Islet of Langerhans (tissue), 1 donor: ENCODE measurements around the gene CDHR2.

ENCODE experiments used
- FAIRE-seq: peaks from one replicate; lab custom pipeline; 2011; peaks lifted over from hg19 to GRCh38; lab: Jason Lieb, UNC

Gene CDHR2

DNA sequence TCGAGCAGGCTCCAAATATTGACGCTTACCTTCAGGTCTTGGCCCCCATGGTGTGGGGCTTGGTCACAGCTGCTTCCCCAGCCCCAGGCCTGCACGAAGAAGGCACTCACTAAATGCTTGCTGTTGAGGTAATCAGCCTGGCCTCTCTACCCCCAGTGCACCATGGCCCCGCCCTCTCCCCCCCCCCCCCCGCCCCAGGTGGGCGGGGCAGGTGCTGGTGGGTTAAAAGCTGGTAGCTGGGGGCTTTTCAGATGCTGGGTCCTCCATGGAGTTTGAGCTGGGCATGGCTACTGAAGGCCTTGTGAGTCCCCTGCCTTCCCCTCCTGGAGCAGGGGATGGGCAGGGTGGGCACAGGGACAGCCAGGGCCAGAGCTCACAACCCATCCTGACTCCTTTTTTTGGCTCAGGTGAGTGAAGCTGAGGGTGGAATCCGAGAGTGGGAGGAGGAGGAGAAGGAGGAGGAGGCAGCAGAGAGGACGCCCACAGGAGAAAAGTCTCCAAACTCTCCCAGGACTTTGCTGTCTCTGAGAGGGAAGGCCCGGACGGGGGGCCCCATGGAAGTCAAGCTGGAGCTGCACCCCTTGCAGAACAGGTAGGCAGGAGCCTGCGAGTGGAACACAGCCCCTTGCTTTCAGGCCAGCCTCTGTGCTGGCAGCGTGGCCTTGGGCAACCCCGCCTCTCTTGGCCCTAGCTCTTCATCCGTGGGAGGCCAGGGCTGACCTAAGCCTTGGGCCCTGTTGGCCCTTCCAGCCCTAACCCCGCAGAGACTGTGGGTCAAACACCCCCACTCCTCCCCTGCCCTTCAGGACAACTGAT, 93.7 kb downstream of the CDHR2 start:
- FAIRE-seq = no peak

DNA sequence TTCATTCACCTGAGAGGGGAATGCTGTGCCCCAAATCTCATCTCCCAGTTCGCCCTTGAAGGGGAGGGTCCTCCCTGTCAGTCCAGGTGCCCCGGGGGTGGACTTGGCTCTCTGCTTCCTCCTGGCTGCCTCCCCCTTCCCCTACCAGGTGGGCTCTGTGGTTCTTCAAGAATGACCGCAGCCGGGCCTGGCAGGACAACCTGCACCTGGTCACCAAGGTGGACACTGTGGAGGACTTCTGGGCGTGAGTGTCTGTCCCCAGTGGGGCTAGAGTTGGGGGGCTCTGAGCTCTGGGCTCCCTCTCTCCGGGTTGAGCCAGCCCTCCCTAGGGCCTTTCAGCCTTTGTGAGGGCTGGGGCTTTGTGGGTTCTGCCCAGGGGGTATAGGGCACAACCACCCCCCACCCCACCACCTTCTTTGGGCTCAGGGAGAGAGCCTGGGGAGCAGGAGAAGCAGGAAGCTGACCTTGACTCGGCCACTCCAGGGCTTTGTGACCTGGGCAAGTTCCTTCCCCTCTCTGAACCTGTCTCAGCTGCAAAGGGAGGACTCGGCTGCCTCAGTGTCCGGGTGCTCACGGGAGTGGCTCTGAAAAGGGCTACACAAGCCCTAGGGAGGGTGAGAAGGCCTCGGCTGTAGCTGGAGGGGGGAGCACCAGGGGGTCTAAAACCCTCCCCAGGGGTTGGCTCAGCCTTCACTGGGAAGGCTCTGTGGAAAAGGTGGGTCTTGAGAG, 94.5 kb downstream of the CDHR2 start:
- no peak for FAIRE-seq

DNA sequence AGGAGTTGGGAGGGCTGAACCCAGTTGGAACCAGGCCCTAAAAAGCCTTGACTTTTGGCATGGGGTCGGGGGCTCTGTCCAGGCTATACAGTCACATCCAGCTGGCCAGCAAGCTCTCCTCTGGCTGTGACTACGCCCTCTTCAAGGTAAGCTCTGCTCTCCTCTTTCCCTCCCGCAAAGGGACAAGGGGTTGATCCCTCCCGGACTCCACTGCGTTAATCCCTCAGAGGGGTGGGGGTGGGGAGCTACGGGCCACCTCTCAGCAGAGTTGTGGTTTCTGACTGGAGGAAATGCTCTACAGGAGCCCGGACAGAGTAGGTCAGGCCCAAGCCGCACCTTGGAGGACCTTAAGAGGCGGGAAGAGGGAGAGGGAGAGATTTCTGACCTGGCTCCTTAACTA, 95.2 kb downstream of the CDHR2 start:
- FAIRE-seq = no peak

DNA sequence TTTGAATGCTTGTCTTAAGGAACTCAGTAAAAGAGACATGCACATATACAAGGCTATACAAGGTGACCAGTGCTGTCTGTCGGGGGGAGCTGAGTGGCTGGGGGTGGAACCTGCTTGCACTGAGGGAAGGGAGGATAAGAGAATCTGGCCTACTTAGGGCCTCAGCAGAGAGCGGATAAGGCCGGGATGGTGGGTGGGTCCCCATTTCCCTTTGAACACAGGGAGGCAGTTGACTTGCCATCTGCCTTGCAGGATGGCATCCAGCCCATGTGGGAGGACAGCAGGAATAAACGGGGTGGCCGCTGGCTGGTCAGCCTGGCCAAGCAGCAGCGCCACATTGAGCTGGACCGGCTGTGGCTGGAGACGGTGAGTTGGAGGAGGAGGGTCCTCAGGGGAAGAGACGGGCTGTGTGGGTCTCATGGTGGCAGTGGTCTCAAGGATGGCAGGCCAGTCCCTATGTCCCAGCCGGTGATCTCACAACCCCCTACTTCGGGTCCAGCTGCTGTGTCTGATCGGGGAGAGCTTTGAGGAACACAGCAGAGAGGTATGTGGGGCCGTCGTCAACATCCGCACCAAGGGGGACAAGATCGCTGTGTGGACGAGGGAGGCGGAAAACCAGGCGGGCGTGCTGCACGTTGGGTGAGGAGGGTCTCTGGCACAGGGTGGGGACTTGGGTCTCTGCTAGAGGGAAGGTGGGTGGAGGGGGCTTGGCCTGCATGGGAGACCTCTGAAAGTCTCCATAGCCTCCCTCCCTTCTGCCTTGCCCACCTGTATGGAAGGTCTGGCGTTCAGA, 95.9 kb downstream of the CDHR2 start:
- no peak for FAIRE-seq
